ENCODE results near the gene PSMD9. TPM values are rescaled to one million over a fixed set of nuclear protein-coding genes. Genes with fewer than 3 reads are reported as not detected.

The PSMD9 gene
- total RNA-seq, 6 donors from 2014 or later: 28.1 to 59.1 (median 43.6) TPM

- no peak for DNase-seq
- Histone ChIP-seq H3K9me3 (no peaks in the 10 kb centered on the region), H3K27ac (no peak overlapping the region), H3K36me3 (peaks cover 0 to under 1% (median 0%) of the 10 kb centered on the region in 4 donors), H3K4me1 (no peaks in the 10 kb centered on the region), H3K27me3 (no peaks in the 10 kb centered on the region), H3K4me3 (no peak overlapping the region)
- TF ChIP-seq CTCF (IDR thresholded peaks at IDR 0.05) (no peak), POLR2A (IDR thresholded peaks at IDR 0.05) (no peak), POLR2AphosphoS5 (IDR thresholded peaks at IDR 0.05) (no peak), EP300 (IDR thresholded peaks at IDR 0.05) (no peak)
- ATAC-seq (ENCODE audit: low FRiP score in 2 of 2): no peak
- 82 to 90% methylated on average over 2 of the region's 2 CpGs for WGBS, 2 donors
Measured at GRCh38 chr12:121947981-121948380, 59.4 kb downstream of the PSMD9 start.

GRCh38 chr12:121949648-121950397, 61.2 kb downstream of the PSMD9 start:
- no peak for ATAC-seq (ENCODE audit: low FRiP score in 2 of 2)
- TF ChIP-seq POLR2A (IDR thresholded peaks at IDR 0.05) (no peak), POLR2AphosphoS5 (IDR thresholded peaks at IDR 0.05) (no peak), EP300 (IDR thresholded peaks at IDR 0.05) (no peak), CTCF (IDR thresholded peaks at IDR 0.05) (no peak)

GRCh38 chr12:121953117-121953692, 64.6 kb downstream of the PSMD9 start:
- Histone ChIP-seq H3K9me3 (no peaks in the 10 kb centered on the region), H3K27me3 (no peaks in the 10 kb centered on the region), H3K4me3 (no peak overlapping the region), H3K27ac (no peak overlapping the region), H3K4me1 (peaks cover 0 to 3% (median 0%) of the 10 kb centered on the region in 4 donors), H3K36me3 (no peaks in the 10 kb centered on the region)
- WGBS, 2 donors: 90% methylated on average over 4 of the region's 4 CpGs
- DNase-seq: no peak
- ATAC-seq (ENCODE audit: low FRiP score in 2 of 2): no peak
- TF ChIP-seq POLR2AphosphoS5 (IDR thresholded peaks at IDR 0.05) (no peak), EP300 (IDR thresholded peaks at IDR 0.05) (no peak), POLR2A (IDR thresholded peaks at IDR 0.05) (no peak), CTCF (IDR thresholded peaks at IDR 0.05) (no peak)

More at GRCh38 chr12:121949648-121950397, 61.2 kb downstream of the PSMD9 start:
- no peaks in the 10 kb centered on the region for H3K36me3 ChIP-seq
- H3K27me3 ChIP-seq: no peaks in the 10 kb centered on the region
- H3K27ac ChIP-seq: no peak overlapping the region
- WGBS, 2 donors: 70 to 72% methylated on average over 4 of the region's 4 CpGs
- H3K9me3 ChIP-seq: no peaks in the 10 kb centered on the region
- no peak overlapping the region for H3K4me3 ChIP-seq
- peaks cover 0 to 3% (median 0%) of the 10 kb centered on the region in 4 donors for H3K4me1 ChIP-seq
- DNase-seq: no peak

GRCh38 chr12:121953695-121954094, 65.1 kb downstream of the PSMD9 start:
- no peak for ATAC-seq (ENCODE audit: low FRiP score in 2 of 2)
- TF ChIP-seq CTCF (IDR thresholded peaks at IDR 0.05) (no peak), POLR2A (IDR thresholded peaks at IDR 0.05) (no peak), POLR2AphosphoS5 (IDR thresholded peaks at IDR 0.05) (no peak), EP300 (IDR thresholded peaks at IDR 0.05) (no peak)
- no peak overlapping the region for H3K27ac ChIP-seq

More at GRCh38 chr12:121953695-121954094, 65.1 kb downstream of the PSMD9 start:
- Histone ChIP-seq H3K9me3 (no peaks in the 10 kb centered on the region), H3K27me3 (no peaks in the 10 kb centered on the region), H3K4me3 (no peak overlapping the region), H3K36me3 (no peaks in the 10 kb centered on the region), H3K4me1 (peaks cover 0 to 3% (median 0%) of the 10 kb centered on the region in 4 donors)
- 61 to 67% methylated on average over 3 of the region's 3 CpGs for WGBS, 2 donors
- DNase-seq: no peak

Data from upper lobe of left lung (tissue), 6 donors.